Activated CD8-positive, alpha-beta memory T cell treated with anti-CD3 and anti-CD28 coated beads, Interleukin-2, amount 10 ng/mL, durations not matched to agents 7 days and 5 days (primary cell): ENCODE results near the gene HUNK. TPM values are rescaled to one million over a fixed set of nuclear protein-coding genes. Genes with fewer than 3 reads are reported as not detected.
"Not testable (repeated sequence)": the region's sequence is repeated elsewhere in the genome, so short reads cannot be mapped to it uniquely, and the experiment has no call there.

Source experiments
- ATAC-seq: fragments of 150-1000 bp; cut with Tn5 transposase; one replicate; pipeline ENCODE4 v1.10.0; 2021; ENCODE audit warnings: moderate library complexity
- CTCF ChIA-PET: fragments of 350-600 bp; sonication (Branson Sonifier 250); formaldehyde crosslinking; loops from one replicate; lab custom pipeline; 2021; ENCODE audit warnings: antibody characterized with exemption; lab: Charles Lee
- DNase-seq: peaks from one replicate; pipeline ENCODE4 v3.0.0-alpha.2; 2020
- H3K27ac Mint-ChIP-seq: one replicate; pipeline ENCODE4 v1.8.0; 2021; ENCODE audit warnings: mild to moderate bottlenecking, mixed read lengths
- H3K27me3 Mint-ChIP-seq: one replicate; pipeline ENCODE4 v1.8.0; 2021; ENCODE audit warnings: mixed read lengths
- H3K36me3 Mint-ChIP-seq: one replicate; pipeline ENCODE4 v1.8.0; 2021; ENCODE audit warnings: mild to moderate bottlenecking, mixed read lengths
- H3K4me1 Mint-ChIP-seq: one replicate; pipeline ENCODE4 v1.8.0; 2021; ENCODE audit warnings: mixed read lengths
- H3K4me3 Mint-ChIP-seq: one replicate; pipeline ENCODE4 v1.8.0; 2021; ENCODE audit warnings: mild to moderate bottlenecking, moderate library complexity, mixed read lengths
- H3K9me3 Mint-ChIP-seq: one replicate; pipeline ENCODE4 v1.8.0; 2022; ENCODE audit warnings: low read depth, mixed read lengths
- total RNA-seq, 2 experiments: library from RNA; stranded (reverse); gene quantifications; one replicate each; pipeline ENCODE4 v1.2.3, GENCODE V29; 2021

The HUNK gene
- total RNA-seq, 2 experiments from 2014 or later: 0.28 TPM; not detected in 1

GRCh38 chr21:32036756-32037155 lies 163.9 kb downstream of the HUNK start:
- DNase-seq: no peak
- Mint-ChIP-seq H3K4me3 (no peak overlapping the region), H3K9me3 (no peaks in the 10 kb centered on the region), H3K4me1 (no peaks in the 10 kb centered on the region), H3K27me3 (peaks cover 5% of the 10 kb centered on the region), H3K36me3 (no peaks in the 10 kb centered on the region), H3K27ac (no peak overlapping the region)
- CTCF ChIA-PET: no interaction called here
- no peak for ATAC-seq

GRCh38 chr21:32038751-32039150 lies 165.9 kb downstream of the HUNK start:
- H3K4me1 Mint-ChIP-seq, ATAC-seq, CTCF ChIA-PET, H3K36me3 Mint-ChIP-seq, H3K4me3 Mint-ChIP-seq, H3K27ac Mint-ChIP-seq, DNase-seq, H3K27me3 Mint-ChIP-seq: not testable (repeated sequence)
- H3K9me3 Mint-ChIP-seq: peaks cover 14% of the 10 kb centered on the region

- Mint-ChIP-seq H3K4me1 (no peaks in the 10 kb centered on the region), H3K27ac (no peak overlapping the region), H3K4me3 (no peak overlapping the region), H3K36me3 (no peaks in the 10 kb centered on the region), H3K27me3 (peaks cover 5% of the 10 kb centered on the region), H3K9me3 (peaks cover 14% of the 10 kb centered on the region)
- CTCF ChIA-PET: no interaction called here
- DNase-seq (no peak), ATAC-seq (no peak)
These were observed 170.6 kb downstream of the HUNK start for GRCh38 chr21:32043458-32043857.

GRCh38 chr21:32044205-32045180 lies 171.7 kb downstream of the HUNK start:
- Mint-ChIP-seq H3K36me3 (no peaks in the 10 kb centered on the region), H3K9me3 (peaks cover 14% of the 10 kb centered on the region), H3K27ac (no peak overlapping the region), H3K27me3 (peaks cover 5% of the 10 kb centered on the region), H3K4me1 (no peaks in the 10 kb centered on the region), H3K4me3 (no peak overlapping the region)
- ATAC-seq: no peak
- no peak for DNase-seq
- CTCF ChIA-PET: no interaction called here

- Mint-ChIP-seq H3K36me3 (no peaks in the 10 kb centered on the region), H3K27me3 (peaks cover 1% of the 10 kb centered on the region), H3K27ac (no peak overlapping the region), H3K4me1 (no peaks in the 10 kb centered on the region), H3K9me3 (peaks cover 14% of the 10 kb centered on the region), H3K4me3 (no peak overlapping the region)
- ATAC-seq (no peak), DNase-seq (no peak)
- CTCF ChIA-PET: no interaction called here
These were observed 173.4 kb downstream of the HUNK start for GRCh38 chr21:32046191-32046590.

GRCh38 chr21:32048353-32048752 lies 175.5 kb downstream of the HUNK start:
- no peaks in the 10 kb centered on the region for H3K4me1 Mint-ChIP-seq
- ATAC-seq (no peak), DNase-seq (no peak)
- no peak overlapping the region for H3K4me3 Mint-ChIP-seq
- H3K36me3 Mint-ChIP-seq: no peaks in the 10 kb centered on the region
- no peaks in the 10 kb centered on the region for H3K27me3 Mint-ChIP-seq
- H3K27ac Mint-ChIP-seq: no peak overlapping the region
- peaks cover 7% of the 10 kb centered on the region for H3K9me3 Mint-ChIP-seq
- CTCF ChIA-PET: no interaction called here

Other genes starting within 250 kb of the HUNK start
- gene SOD1, start 213.3 kb upstream of the HUNK start, total RNA-seq: 100 to 1,000 TPM; 190 to 265 TPM
- gene SCAF4, start 140.9 kb upstream of the HUNK start, total RNA-seq: 10 to 100 TPM; 52.0 to 53.9 TPM